Right renal pelvis (tissue), 4 donors: Measurements from ENCODE around the gene RNF220. TPM values are rescaled to one million over a fixed set of nuclear protein-coding genes. Genes with fewer than 3 reads are reported as not detected.

ENCODE experiments used
- DNase-seq, 4 donors: peaks; one replicate each; pipeline ENCODE4 v3.0.0-alpha.2; 2013; ENCODE audit warnings: low read depth in 4 of 4, low spot score in 3 of 4, missing footprints in 1 of 4
- polyA plus RNA-seq, 4 donors: library from polyadenylated mRNA; unstranded; fragments of 120-200 nt; gene quantifications; one replicate each; pipeline ENCODE4 v1.2.1, GENCODE V29; 2013; ENCODE audit not compliant: insufficient read length in 4 of 4

RNF220 gene
- polyA plus RNA-seq, 4 donors, result 93.0 to 101 (median 95.7) TPM

- no peak for DNase-seq
Measured at GRCh38 chr1:44425341-44426082, 20.5 kb downstream of the RNF220 start.

GRCh38 chr1:44431861-44432260, 26.8 kb downstream of the RNF220 start:
- no peak for DNase-seq

- DNase-seq, result no peak
Measured at GRCh38 chr1:44433209-44433608, 28.2 kb downstream of the RNF220 start.

DNA sequence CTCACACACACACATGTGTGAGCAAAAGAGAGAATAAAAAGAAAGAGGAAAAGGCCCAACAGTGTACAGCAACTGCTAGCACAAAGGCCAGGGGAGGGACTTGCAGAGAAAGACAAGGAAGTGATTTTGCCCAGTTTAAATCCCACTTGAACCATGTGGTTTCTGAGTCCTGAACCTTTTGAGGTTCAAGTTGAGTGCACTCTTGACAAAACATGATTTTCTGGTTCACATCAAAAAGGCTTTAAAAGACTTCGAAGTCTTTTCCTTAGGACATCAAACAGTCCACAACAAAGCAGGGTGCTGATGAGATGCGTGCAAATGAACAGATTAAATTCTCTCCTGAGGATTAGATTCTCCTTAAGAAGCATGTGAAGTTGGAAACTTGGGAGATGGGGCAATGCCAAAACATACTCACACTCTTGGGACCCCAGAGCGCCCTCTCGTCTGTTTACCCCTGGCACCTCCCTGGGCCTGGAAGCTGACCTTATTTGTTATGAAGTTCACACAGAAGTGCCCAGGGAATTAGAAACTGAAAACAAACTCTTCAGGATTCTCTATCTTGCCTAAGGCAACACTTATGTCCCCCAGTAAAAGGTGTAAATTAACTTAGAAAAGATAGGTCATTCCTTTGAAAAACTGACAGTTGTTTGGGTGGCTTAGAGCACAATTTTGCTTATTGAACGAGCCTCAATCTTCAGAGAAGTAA, 31.5 kb downstream of the RNF220 start:
- DNase-seq, result no peak

- DNase-seq, result no peak
Measured at GRCh38 chr1:44437107-44437716, 32.2 kb downstream of the RNF220 start.

GRCh38 chr1:44442791-44443190, 37.7 kb downstream of the RNF220 start:
- DNase-seq, result no peak

- no peak for DNase-seq
Measured at GRCh38 chr1:44447051-44447810, 42.2 kb downstream of the RNF220 start.

DNA sequence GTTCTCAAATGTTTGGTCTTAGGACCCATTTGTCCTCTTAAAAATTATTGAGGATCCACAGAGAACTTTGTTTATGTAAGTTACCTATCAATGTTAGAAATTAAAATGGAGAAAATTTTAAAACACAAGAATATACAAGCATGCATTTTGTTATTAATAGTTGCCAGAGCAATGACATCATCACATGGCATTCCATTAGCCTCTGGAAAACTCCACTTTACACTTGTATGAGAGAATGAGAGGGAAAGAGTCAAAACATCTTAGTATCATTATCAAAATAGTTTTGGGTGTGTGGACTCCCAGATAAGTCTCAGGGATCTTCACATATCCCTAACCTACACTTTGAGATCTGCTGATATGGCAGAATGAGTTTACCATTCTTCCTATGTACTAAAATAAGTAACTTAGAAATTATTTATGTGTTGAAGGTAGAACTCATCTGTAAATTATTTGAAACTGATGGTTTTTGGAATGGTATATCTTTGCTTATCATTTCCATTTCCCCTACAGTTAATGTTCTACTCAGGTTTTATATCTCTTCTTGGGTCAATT, 48.8 kb downstream of the RNF220 start:
- no peak for DNase-seq

- no peak for DNase-seq
Measured at GRCh38 chr1:44454704-44455103, 49.6 kb downstream of the RNF220 start.

DNA sequence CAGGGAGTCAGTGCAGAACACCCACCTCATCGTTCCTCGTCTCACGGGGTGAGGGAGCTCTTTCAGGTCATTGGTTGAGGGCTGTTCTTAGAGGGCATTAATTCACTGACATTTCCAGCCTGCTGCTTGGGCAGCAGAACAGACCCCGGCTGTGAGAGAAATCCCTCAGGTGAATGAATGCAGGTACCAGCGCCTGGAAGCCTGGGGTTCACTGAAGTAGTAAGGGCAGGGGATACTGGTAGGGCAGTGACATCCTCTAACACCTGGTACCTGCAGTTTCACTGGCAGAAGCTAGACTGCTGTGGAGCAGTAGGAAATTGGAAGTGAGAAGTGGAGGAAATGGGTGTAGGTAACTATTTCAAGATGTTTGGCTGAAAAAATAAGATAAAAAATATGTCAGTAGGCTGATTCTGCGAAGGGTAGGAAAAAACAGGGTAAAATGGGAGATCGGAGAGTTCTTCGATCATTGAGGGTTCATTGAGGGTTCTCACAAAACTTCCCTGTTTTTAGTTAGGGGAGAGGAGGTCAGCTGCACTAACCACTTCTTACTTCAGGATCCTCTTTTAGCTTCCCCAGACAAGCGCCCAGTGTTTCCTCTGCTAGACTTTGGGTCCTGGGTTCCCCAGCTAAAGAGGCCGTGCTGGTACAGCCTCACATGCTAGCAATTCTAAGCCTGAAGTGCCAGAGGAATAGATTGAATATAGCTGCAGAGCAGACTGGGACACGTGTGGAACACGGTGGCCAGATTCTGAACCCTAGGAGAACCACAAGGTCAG, 55.2 kb downstream of the RNF220 start:
- no peak for DNase-seq

DNA sequence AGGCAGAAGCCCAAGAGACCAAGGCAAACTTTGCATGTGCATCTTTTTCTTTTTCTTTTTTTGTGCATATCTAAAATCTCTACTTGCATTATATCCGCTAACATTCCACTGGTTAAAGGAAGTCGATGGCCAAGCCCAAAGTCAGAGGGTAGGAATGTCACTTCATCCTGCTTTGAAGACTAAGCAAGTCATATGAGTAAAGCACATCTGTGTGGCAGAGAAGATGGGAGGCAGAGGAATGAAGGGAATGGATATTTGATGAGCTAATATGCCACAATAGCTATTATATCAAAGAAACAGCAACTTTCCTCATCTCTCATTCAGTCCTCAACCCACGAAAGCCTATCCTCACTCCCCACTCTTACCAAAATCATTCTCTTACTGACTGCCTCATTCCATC, 59.3 kb downstream of the RNF220 start:
- DNase-seq, result no peak

GRCh38 chr1:44467566-44467965, 62.5 kb downstream of the RNF220 start:
- no peak for DNase-seq

DNA sequence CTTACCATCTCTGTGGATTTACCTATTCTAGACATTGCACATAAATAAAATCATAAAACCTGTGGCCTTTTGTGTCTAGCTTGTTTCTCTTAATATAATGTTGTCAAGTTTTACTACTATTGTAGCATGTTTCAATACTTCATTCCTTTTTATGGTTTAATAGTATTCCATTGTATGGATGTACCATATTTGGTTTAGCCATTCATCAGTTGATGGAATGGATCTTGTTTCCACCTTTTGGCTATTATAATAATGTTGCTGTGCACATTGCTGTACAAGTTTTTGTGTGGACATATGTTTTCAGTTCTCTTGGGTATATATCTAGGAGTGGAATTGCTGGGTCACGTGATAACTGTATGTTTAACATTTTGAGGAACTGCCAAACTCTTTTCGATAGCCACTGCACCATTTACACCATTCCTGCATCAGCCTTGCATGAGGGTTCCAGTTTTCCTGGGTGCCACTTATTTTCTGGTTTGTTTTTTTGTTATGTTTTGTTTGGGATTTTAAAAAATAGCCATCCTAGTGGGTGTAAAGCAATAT, 66.9 kb downstream of the RNF220 start:
- DNase-seq, result no peak

GRCh38 chr1:44472620-44473525, 67.8 kb downstream of the RNF220 start:
- DNase-seq, result no peak

DNA sequence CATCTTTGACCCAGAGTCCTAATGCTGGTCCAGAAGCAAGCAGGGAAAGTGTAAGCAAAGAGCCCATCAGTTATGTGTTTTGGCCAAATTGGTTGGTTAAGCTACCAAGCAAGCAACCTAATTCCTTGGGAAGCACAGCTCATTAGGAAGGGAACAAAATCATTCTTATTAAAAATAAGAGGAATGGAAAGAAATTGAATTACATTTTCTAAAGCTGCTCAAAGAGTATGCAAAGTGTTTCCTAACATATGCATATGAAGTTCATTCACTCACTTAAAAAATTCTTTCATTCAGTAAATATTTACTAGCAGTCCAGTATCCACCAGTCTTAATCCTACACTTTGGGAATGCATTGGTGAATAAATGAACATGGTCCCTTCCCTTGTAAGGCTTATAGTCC, 71.8 kb downstream of the RNF220 start:
- DNase-seq, result no peak

DNA sequence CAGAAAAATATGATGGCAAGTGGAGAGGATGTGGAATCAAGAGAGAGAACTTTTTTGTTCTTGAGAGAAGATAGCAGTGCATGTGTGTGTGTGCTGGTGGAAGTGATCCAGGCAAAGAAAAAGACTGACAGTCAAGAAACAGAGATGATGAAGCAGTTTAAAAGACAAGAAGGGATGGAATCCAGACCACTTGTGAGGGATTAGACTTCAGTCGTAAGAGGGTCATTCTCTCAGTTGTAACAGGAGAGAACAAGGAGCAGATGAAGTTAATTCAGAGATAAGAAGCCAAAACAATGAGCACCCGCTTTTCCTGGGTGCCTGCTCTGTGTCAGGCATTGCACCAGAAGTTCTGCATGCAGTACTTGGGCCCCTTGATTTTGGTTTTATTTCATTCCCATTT, 76.6 kb downstream of the RNF220 start:
- no peak for DNase-seq

GRCh38 chr1:44483089-44483874, 78.2 kb downstream of the RNF220 start:
- no peak for DNase-seq

DNA sequence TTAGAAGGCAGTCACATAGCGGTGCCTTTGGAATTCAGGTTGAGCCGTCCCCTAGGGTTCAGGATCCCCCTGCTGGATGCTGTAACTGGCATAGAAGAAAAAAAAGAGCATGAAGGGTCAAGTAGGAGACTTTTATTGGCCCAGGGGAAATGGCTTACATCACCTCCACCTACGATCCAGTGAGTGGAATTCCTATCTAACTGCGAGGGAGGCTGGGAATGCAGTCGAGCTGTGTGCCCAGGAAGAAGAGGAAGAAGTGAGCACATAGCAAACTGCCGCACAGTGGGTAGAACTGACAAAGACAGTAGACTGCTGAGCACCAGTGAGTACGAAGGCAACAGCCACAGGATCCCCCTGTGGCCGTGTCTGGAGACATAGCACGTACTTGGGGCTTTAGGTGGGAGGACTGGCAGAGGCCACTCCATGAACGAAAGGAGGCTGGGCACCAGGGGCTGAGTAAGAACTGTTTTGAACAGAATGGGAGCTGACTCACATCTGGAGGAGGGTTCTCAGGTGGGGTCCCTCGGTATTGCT, 79.2 kb downstream of the RNF220 start:
- no peak for DNase-seq
